ENCODE measurements around the gene CD22. TPM values are rescaled to one million over a fixed set of nuclear protein-coding genes. Genes with fewer than 3 reads are reported as not detected.

CD22 gene
- total and polyA plus RNA-seq, 2 of the 8 experiments (the other 6 are each of a cell fraction or from before 2014, with no cell fraction given), result 0.06 to 0.60 TPM

DNA sequence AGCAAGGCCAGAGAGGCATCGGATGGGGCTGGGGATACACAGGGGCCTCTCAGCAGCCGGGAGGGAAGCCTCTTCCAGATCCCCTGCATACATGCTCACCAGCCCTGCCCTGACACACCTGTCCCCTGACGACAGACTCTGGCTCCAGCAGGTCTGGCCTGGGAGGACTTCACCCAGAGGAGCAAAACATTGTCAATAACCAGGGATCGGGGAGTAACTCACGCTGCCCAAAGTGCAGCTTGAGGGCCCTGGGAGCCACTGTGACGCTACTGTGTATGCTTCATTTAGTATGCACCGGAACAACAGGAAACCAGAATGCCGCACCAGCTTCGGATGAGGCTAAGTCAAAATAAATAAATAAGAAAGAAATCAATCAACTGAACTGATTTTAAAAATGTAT lies 12.4 kb upstream of the CD22 start:
- no peak overlapping the region for H3K56ac ChIP-seq (replicated peaks; ENCODE audit: insufficient read length, low read depth, low read length)
- no peak overlapping the region for H4K91ac ChIP-seq (replicated peaks; ENCODE audit: insufficient read length, low read length)
- no peaks in the 10 kb centered on the region for H3K79me2 ChIP-seq (ENCODE audit: control insufficient read depth in 1 of 2, insufficient read depth in 2 of 2, low read length in 2 of 2)
- 87% methylated on average over 9 of the region's 9 CpGs; no CpG with 5 or more reads in 1 of the 2 experiments for WGBS, 2 experiments (ENCODE audit: extremely low coverage in 1 of 2, insufficient coverage in 1 of 2, insufficient read length in 1 of 2, insufficient replicate concordance in 2 of 2, low coverage in 1 of 2, low lambda C conversion rate in 2 of 2, missing lambda C conversion rate in 1 of 2)
- H3K27ac ChIP-seq (ENCODE audit: low read depth, low read length), result no peak overlapping the region
- H3K36me3 ChIP-seq (ENCODE audit: control insufficient read depth in 2 of 4, insufficient read depth in 4 of 4, low read length in 3 of 4), result no peaks in the 10 kb centered on the region
- H2BK15ac ChIP-seq (ENCODE audit: low read length), result no peak overlapping the region
- H2BK5ac ChIP-seq (ENCODE audit: low read depth, low read length), result no peak overlapping the region
- H3K4ac ChIP-seq (replicated peaks; ENCODE audit: insufficient read length, low read depth, low read length), result no peak overlapping the region
- no peaks in the 10 kb centered on the region for H3K4me1 ChIP-seq (replicated peaks in 1 of 4; ENCODE audit: control insufficient read depth in 3 of 4, insufficient read depth in 4 of 4, low read length in 3 of 4)
- H3K9me3 ChIP-seq (ENCODE audit: insufficient read depth in 2 of 2, low read depth in 1 of 2, low read length in 1 of 2), result no peaks in the 10 kb centered on the region
- no peak overlapping the region for H3K4me2 ChIP-seq (ENCODE audit: insufficient read depth in 1 of 2, low read depth in 2 of 2, low read length in 2 of 2)
- no peak overlapping the region for H2AFZ ChIP-seq (ENCODE audit: low read length)
- H3K4me3 ChIP-seq (ENCODE audit: extremely low read depth in 1 of 4, insufficient read depth in 2 of 4, low read depth in 3 of 4, low read length in 4 of 4), result no peak overlapping the region
- FAIRE-seq, result no peak
- ChIA-PET POLR2A (ENCODE audit: partially characterized antibody) (interaction anchor here (1.3 kb wide), 1 partner anchor 194 kb away, joined by 4 read pairs; no protein-coding TSS in a partner anchor), CTCF (ENCODE audit: partially characterized antibody) (interaction anchor here (0.6 to 1.9 kb wide), 6 partner anchors 10 to 246 kb away, joined by 3 to 7 read pairs (median 3); partner anchors contain the start of gene FXYD3)
- no peak overlapping the region for H3K18ac ChIP-seq (ENCODE audit: extremely low read depth, low read length)
- no peak overlapping the region for H3K23ac ChIP-seq (ENCODE audit: insufficient read length)
- H2BK12ac ChIP-seq (ENCODE audit: low read depth, low read length), result no peak overlapping the region
- no peak overlapping the region for H4K8ac ChIP-seq (ENCODE audit: extremely low read depth, insufficient read depth, low read length)
- no peak overlapping the region for H2BK120ac ChIP-seq (replicated peaks; ENCODE audit: low read depth, low read length)
- H4K20me1 ChIP-seq (replicated peaks in 1 of 2; ENCODE audit: control insufficient read depth in 1 of 2, insufficient read depth in 2 of 2, low read length in 2 of 2), result no peaks in the 10 kb centered on the region
- no peak overlapping the region for H4K5ac ChIP-seq (ENCODE audit: insufficient read length, low read depth, low read length)
- no peak overlapping the region for H2BK20ac ChIP-seq (ENCODE audit: low read length)
- H3K27me3 ChIP-seq (replicated peaks in 1 of 4; ENCODE audit: control insufficient read depth in 3 of 4, extremely low read depth in 1 of 4, insufficient read depth in 3 of 4, low read length in 3 of 4), result no peaks in the 10 kb centered on the region
- H3K9ac ChIP-seq (replicated peaks in 1 of 4; ENCODE audit: extremely low read depth in 1 of 4, low read depth in 3 of 4, low read length in 3 of 4), result no peak overlapping the region
- H3K14ac ChIP-seq (ENCODE audit: insufficient read length), result no peak overlapping the region
- no peak overlapping the region for H2AK5ac ChIP-seq (ENCODE audit: low read depth, low read length)
- DNase-seq (ENCODE audit: low read depth in 1 of 2, low spot score in 2 of 2), result no peak
- TF ChIP-seq FOSL1 (IDR thresholded peaks at IDR 0.05; ENCODE audit: insufficient read depth, low read depth, low read length) (no peak), HDAC2 (IDR thresholded peaks at IDR 0.05; ENCODE audit: borderline replicate concordance in 1 of 2, low read depth in 2 of 2, low read length in 2 of 2) (no peak), SP1 (IDR thresholded peaks at IDR 0.05; ENCODE audit: low read depth, low read length) (no peak), BACH1 (IDR thresholded peaks at IDR 0.05; ENCODE audit: low read length) (no peak), SP2 (IDR thresholded peaks at IDR 0.05; ENCODE audit: low read length) (no peak), TEAD4 (IDR thresholded peaks at IDR 0.05; ENCODE audit: low read depth, low read length) (no peak), TCF12 (IDR thresholded peaks at IDR 0.05; ENCODE audit: low read depth, low read length) (no peak), CHD2 (IDR thresholded peaks at IDR 0.05; ENCODE audit: low read length) (no peak), SIRT6 (IDR thresholded peaks at IDR 0.05; ENCODE audit: low read length) (no peak)
- TF ChIP-seq, protein P1, sequence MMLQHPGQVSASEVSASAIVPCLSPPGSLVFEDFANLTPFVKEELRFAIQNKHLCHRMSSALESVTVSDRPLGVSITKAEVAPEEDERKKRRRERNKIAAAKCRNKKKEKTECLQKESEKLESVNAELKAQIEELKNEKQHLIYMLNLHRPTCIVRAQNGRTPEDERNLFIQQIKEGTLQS (IDR thresholded peaks at IDR 0.05; ENCODE audit: insufficient read depth, low read depth, low read length), result no peak
- TF ChIP-seq, protein P2, sequence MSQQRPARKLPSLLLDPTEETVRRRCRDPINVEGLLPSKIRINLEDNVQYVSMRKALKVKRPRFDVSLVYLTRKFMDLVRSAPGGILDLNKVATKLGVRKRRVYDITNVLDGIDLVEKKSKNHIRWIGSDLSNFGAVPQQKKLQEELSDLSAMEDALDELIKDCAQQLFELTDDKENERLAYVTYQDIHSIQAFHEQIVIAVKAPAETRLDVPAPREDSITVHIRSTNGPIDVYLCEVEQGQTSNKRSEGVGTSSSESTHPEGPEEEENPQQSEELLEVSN (IDR thresholded peaks at IDR 0.05), result no peak
- no peaks in the 10 kb centered on the region for H3K79me1 ChIP-seq (ENCODE audit: low read depth, low read length)
- H3K23me2 ChIP-seq (ENCODE audit: low read depth, low read length), result no peaks in the 10 kb centered on the region

All from H1 (cell line).